ENCODE measurements around the gene PIH1D1.

DNA sequence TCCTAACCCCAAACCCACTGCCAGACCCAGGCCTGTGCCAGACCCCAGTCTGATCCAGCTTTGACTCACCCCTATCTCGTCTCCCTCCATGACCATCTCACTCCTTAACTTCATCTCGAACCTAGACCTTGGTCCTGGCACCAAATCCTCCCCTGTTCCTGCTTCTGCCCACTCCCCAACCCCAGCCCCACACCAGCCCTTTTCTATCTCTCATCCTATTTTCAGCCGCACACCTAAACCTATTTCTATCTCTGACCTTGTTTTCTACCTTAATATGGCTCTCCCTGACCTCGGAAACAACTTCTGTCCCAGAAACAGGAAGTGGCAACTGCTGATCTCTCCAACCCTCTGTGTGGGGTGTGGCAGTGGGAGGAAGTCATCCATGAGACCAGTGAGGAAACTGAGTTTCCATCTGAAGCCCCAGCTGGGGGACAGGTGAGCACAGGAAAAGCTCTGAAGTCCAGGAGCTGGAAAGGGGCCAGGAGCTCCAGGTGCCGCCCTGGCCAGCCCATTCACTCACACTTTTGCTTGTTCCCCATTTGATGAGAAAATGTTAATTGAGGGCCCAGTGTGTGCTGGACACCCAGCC, 42.1 kb downstream of the PIH1D1 start:
- TF ChIP-seq, protein P1, sequence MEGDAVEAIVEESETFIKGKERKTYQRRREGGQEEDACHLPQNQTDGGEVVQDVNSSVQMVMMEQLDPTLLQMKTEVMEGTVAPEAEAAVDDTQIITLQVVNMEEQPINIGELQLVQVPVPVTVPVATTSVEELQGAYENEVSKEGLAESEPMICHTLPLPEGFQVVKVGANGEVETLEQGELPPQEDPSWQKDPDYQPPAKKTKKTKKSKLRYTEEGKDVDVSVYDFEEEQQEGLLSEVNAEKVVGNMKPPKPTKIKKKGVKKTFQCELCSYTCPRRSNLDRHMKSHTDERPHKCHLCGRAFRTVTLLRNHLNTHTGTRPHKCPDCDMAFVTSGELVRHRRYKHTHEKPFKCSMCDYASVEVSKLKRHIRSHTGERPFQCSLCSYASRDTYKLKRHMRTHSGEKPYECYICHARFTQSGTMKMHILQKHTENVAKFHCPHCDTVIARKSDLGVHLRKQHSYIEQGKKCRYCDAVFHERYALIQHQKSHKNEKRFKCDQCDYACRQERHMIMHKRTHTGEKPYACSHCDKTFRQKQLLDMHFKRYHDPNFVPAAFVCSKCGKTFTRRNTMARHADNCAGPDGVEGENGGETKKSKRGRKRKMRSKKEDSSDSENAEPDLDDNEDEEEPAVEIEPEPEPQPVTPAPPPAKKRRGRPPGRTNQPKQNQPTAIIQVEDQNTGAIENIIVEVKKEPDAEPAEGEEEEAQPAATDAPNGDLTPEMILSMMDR (IDR thresholded peaks at IDR 0.05): no peak
- TF ChIP-seq POLR2A (IDR thresholded peaks at IDR 0.05): no peak
